NCI-H460 (cell line): ENCODE measurements around the gene CCT8. TPM values are rescaled to one million over a fixed set of nuclear protein-coding genes. Genes with fewer than 3 reads are reported as not detected.
"Not testable (repeated sequence)": the region's sequence is repeated elsewhere in the genome, so short reads cannot be mapped to it uniquely, and the experiment has no call there.

Experiments used
- DNase-seq: peaks from one replicate; pipeline ENCODE4 v3.0.0-alpha.2; 2016; ENCODE audit warnings: low read depth; ENCODE audit errors: extremely low read depth
- total RNA-seq: library from RNA; depleted of rRNA; stranded (reverse); fragments of >200 nt; shearing (Covaris generic); gene quantifications from 2 replicates; pipeline ENCODE4 v1.2.3, GENCODE V29; 2014

Gene CCT8
- total RNA-seq, 1 experiment from 2014 or later = 220 TPM

GRCh38 chr21:29078869-29079767 lies 5.7 kb upstream of the CCT8 start:
- DNase-seq = no peak

DNA sequence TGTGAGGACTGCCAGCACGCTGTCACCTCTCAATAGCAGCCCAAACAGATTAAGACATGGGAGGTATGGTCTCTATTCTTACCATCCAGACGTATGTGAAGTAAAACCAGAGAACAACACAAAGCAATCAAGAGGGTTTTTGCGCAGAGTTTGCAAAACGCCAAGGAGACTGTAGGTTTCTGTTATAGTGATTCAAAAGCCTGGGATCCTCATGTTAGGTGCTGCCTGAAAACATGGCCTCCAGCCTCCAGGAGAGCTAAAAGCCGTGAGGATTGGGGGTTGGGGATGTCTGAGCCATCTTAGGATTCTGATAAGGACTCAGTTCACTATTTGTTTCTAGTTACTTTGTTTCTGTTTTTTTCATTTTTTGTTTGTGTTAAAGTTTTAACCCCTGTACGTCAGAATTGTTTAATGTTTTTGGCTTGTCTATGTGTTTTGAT lies 4.2 kb upstream of the CCT8 start:
- no peak for DNase-seq

GRCh38 chr21:29076731-29077640 lies 3.5 kb upstream of the CCT8 start:
- not testable (repeated sequence) for DNase-seq

GRCh38 chr21:29075706-29076466 lies 2.4 kb upstream of the CCT8 start:
- no peak for DNase-seq

DNA sequence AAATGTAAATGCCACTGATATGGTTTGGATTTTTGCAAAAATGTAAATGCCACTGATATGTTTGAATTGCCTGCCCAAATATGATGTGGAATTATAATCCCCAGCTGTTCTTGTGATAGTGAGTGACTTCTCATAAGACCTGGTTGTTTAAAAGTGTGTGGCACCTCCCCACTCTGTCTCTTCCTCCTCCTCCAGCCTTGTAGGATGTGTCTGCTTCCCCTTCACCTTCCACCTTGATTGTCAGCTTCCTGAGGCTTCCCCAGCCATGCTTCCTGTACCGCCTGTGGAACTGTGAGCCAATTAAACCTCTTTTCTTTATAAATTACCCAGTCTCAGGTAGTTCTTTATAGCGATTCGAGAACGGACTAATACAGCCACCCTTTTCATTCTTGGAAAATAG lies 1.3 kb upstream of the CCT8 start:
- DNase-seq = no peak

GRCh38 chr21:29074007-29074376 lies 544 bp upstream of the CCT8 start:
- DNase-seq = no peak

DNA sequence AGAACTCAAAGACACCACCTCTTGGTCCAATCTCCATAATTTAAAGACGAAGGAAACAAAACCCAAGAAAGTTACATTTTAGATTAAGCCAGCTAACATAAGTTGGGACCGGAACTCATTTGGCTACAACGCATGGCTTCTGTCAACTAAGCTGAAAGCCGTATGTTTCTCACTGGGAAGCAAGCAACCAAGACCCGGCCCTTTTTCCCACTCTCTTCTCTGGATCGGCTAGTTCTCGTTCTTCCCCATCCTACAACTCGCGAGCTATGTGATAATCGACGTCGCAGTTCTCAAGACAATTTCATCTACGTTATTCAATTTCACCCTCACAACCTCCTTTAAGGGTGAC lies 601 bp downstream of the CCT8 start:
- DNase-seq = no peak

- DNase-seq = no peak
Measured at GRCh38 chr21:29064850-29065481, 8.5 kb downstream of the CCT8 start.

DNA sequence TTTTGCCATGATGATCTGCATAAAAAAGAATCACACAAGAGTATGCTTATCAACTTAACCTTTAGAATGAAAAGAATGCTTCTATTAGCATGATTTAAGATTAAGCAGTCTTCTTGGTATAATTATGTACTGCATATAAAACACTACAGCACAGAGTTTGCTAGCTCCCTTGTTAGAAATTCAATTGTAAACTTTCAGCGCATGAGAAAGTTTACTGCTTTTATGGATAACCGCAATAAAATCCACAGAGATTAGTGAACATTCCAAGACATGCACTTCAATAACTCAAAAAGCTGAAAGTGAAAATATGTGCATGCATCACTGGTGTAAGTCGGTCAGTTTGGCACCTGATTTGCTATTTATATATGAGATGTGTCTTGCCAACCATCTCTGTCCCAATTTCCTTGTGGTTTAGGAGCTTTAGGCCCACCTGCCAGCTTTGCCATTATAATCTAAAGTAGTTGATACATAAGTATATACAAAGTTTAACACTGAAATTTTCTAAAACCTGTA lies 16.9 kb downstream of the CCT8 start:
- DNase-seq = no peak

DNA sequence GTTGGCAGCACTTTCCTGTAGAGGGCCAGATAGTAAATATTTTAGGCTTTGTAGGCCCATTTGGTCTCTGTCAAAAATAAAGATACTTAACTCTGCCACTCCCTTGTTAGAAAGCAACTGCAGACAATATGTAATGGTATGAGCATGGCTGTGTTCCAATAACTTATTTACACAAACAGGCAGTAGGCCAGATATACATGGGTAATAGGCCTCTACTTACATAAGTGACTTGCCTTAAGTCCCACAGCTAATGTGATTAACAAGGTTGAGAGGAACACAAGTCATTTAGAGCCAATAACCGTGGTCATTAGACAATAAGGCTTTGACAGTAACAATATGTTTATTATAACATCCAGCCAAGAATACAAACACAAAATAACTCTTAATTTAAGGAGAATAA lies 17.4 kb downstream of the CCT8 start:
- no peak for DNase-seq

- no peak for DNase-seq
Measured at GRCh38 chr21:29055080-29055479, 18.4 kb downstream of the CCT8 start.

GRCh38 chr21:29053656-29054055 lies 19.8 kb downstream of the CCT8 start:
- DNase-seq = no peak

GRCh38 chr21:29053011-29053553 lies 20.4 kb downstream of the CCT8 start:
- DNase-seq = no peak

- DNase-seq = no peak
Measured at GRCh38 chr21:29052224-29052623, 21.2 kb downstream of the CCT8 start.

- DNase-seq = no peak
Measured at GRCh38 chr21:29034678-29035077, 38.8 kb downstream of the CCT8 start.

DNA sequence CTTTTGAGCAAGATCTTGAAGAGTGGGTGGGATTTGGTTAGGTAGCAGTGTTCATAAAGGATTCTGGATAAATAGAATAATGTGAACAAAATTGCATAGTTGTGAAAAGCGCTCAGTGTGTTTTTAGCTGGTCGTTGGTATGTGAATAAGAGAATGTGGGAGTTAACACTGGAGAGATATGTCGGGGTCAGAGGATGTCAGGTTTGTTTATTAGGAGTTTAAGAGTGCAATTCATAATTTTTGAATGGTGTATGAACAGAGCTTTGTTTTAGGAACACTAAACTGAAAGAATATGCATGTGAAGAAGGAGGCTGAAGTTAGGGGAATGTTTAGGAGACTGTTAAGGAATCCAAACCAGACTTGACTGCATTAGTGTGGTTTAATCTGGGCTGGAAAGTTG lies 39.6 kb downstream of the CCT8 start:
- DNase-seq = no peak

- no peak for DNase-seq
Measured at GRCh38 chr21:29033301-29033700, 40.1 kb downstream of the CCT8 start.

- no peak for DNase-seq
Measured at GRCh38 chr21:29030909-29031308, 42.5 kb downstream of the CCT8 start.

DNA sequence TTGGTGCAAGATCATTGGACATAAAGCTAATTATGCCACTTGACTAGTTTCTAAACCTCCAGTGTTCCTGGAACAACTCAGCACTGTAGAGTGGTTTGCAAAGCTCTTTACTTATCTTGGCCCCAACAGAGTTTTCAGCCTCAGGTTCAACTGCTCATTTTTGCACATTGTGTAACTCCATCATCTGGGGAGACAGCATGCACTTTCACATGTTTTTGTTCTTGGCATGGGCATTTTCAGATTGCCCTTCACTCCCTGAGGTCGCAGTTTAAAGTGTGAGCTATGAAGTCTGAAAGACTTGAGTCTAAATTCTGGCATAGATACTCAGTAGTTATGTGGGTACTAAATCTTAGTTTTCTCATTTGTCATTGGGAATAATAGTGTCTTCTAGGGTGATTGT lies 43.9 kb downstream of the CCT8 start:
- DNase-seq = no peak

DNA sequence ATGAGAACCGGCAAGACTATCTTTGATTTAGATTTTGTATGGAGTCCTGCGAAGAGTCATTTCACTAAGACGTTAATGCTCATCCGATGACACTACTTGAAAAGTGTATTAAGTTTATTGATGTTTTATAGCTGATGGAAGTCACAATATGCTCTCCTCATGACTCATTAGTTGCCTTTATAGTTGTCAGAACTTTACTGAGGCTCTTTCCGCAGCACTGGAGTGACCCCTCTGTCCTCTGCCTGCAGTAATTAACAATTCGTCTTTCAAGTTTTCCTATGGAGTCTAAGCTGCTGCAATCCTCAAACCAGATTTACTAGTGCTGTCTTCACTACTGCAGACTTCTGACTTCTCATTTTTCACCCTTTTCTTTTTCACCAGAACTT lies 48.1 kb downstream of the CCT8 start:
- no peak for DNase-seq
